Immature natural killer cell (primary cell): ENCODE measurements around the gene HES3. TPM values are rescaled to one million over a fixed set of nuclear protein-coding genes. Genes with fewer than 3 reads are reported as not detected.

ENCODE experiments used
- DNase-seq, 3 donors: peaks; one replicate each; pipeline ENCODE4 v3.0.0; 2022; ENCODE audit warnings: mixed read lengths in 1 of 3
- H3K27ac Mint-ChIP-seq, 6 donors: one replicate each; pipeline ENCODE4 v1.8.0; 2020; ENCODE audit warnings: mixed read lengths in 6 of 6, mild to moderate bottlenecking in 5 of 6, inconsistent platforms in 4 of 6, moderate library complexity in 3 of 6
- H3K27me3 Mint-ChIP-seq, 3 donors: one replicate each; pipeline ENCODE4 v1.8.0; 2020 to 2021; ENCODE audit warnings: low read depth in 3 of 3, mild to moderate bottlenecking in 3 of 3, mixed read lengths in 3 of 3, moderate library complexity in 3 of 3, inconsistent platforms in 1 of 3
- H3K36me3 Mint-ChIP-seq, 3 donors: one replicate each; pipeline ENCODE4 v1.8.0; 2020; ENCODE audit warnings: mixed read lengths in 3 of 3, inconsistent platforms in 2 of 3, mild to moderate bottlenecking in 2 of 3
- H3K4me1 Mint-ChIP-seq, 2 donors: one replicate each; pipeline ENCODE4 v1.8.0; 2020; ENCODE audit warnings: inconsistent platforms in 2 of 2, mild to moderate bottlenecking in 2 of 2, mixed read lengths in 2 of 2, moderate library complexity in 1 of 2
- H3K4me3 Mint-ChIP-seq, 5 donors: one replicate each; pipeline ENCODE4 v1.8.0; 2020; ENCODE audit warnings: mild to moderate bottlenecking in 5 of 5, mixed read lengths in 5 of 5, inconsistent platforms in 3 of 5, moderate library complexity in 3 of 5
- H3K9me3 Mint-ChIP-seq, 6 donors: one replicate each; pipeline ENCODE4 v1.8.0; 2020; ENCODE audit warnings: mild to moderate bottlenecking in 6 of 6, mixed read lengths in 6 of 6, inconsistent platforms in 4 of 6, moderate library complexity in 3 of 6
- polyA plus RNA-seq, 3 donors: library from polyadenylated mRNA; unstranded; fragments of 300-500 nt; fragmentation: Illumina TruSeq; gene quantifications; one replicate each; pipeline ENCODE4 v1.2.3, GENCODE V29; 2021

HES3 gene
- polyA plus RNA-seq, 3 donors from 2014 or later, result not detected

GRCh38 chr1:6279066-6279465 is 35.1 kb downstream of the HES3 start:
- no peak for DNase-seq
- H3K9me3 Mint-ChIP-seq, result no peaks in the 10 kb centered on the region
- no peak overlapping the region for H3K4me3 Mint-ChIP-seq
- H3K4me1 Mint-ChIP-seq, result no peaks in the 10 kb centered on the region
- H3K27me3 Mint-ChIP-seq, result peaks cover 0 to 3% (median 0%) of the 10 kb centered on the region in 3 donors
- H3K36me3 Mint-ChIP-seq, result peaks cover 0 to 10% (median 0%) of the 10 kb centered on the region in 3 donors
- peak overlapping the region in 2 of 6 donors; percentile 57 to 68 for H3K27ac Mint-ChIP-seq

- H3K27ac Mint-ChIP-seq, result no peak overlapping the region
- H3K4me3 Mint-ChIP-seq, result no peak overlapping the region
- no peak for DNase-seq
- no peaks in the 10 kb centered on the region for H3K9me3 Mint-ChIP-seq
- H3K4me1 Mint-ChIP-seq, result no peaks in the 10 kb centered on the region
- H3K27me3 Mint-ChIP-seq, result peaks cover 0 to 3% (median 0%) of the 10 kb centered on the region in 3 donors
- H3K36me3 Mint-ChIP-seq, result peaks cover 0 to 10% (median 0%) of the 10 kb centered on the region in 3 donors
Measured at GRCh38 chr1:6279613-6280383, 35.8 kb downstream of the HES3 start.

DNA sequence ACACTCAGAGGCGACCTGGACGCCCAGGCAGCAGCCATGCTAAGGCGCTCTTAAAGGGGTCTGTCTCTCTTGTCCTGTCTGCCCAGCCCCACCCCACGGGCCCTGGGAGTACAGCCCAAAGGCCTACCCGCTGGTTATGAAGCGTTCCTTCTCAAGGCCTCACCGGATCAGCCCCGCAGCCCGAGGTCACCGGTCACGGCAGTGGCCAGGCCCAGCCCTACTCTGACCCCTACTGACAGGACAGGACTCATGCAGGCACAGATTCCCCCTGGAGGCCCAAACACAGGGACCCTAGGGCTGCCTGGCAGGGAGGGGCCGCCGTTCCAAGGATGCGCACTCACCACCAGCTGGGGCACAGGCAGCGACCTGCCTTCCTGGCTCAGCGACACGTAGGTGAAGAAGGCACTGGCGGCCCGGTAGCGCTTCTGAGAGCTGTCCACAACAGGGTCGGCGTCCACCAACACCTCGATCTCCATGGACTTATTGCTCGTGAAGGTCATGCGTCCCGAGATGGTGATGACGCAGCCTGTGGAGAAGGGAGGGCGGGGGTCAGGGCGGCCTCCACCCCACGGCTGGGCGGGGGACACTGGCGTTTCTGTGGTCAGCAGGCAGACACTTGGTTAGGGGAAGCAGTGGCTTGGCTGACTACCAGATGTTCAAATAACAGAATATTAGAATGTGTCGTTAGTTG is 36.9 kb downstream of the HES3 start:
- Mint-ChIP-seq H3K9me3 (no peaks in the 10 kb centered on the region), H3K4me1 (no peaks in the 10 kb centered on the region), H3K27me3 (peaks cover 0 to 3% (median 0%) of the 10 kb centered on the region in 3 donors), H3K27ac (no peak overlapping the region), H3K4me3 (no peak overlapping the region), H3K36me3 (peaks cover 0 to 10% (median 0%) of the 10 kb centered on the region in 3 donors)
- no peak for DNase-seq

GRCh38 chr1:6281511-6282402 is 37.8 kb downstream of the HES3 start:
- Mint-ChIP-seq H3K9me3 (no peaks in the 10 kb centered on the region), H3K27me3 (peaks cover 0 to 3% (median 0%) of the 10 kb centered on the region in 3 donors), H3K4me3 (no peak overlapping the region), H3K36me3 (peaks cover 0 to 10% (median 0%) of the 10 kb centered on the region in 3 donors), H3K27ac (peak overlapping the region in 2 of 6 donors; percentile 56 to 61), H3K4me1 (no peaks in the 10 kb centered on the region)
- DNase-seq, result no peak

DNA sequence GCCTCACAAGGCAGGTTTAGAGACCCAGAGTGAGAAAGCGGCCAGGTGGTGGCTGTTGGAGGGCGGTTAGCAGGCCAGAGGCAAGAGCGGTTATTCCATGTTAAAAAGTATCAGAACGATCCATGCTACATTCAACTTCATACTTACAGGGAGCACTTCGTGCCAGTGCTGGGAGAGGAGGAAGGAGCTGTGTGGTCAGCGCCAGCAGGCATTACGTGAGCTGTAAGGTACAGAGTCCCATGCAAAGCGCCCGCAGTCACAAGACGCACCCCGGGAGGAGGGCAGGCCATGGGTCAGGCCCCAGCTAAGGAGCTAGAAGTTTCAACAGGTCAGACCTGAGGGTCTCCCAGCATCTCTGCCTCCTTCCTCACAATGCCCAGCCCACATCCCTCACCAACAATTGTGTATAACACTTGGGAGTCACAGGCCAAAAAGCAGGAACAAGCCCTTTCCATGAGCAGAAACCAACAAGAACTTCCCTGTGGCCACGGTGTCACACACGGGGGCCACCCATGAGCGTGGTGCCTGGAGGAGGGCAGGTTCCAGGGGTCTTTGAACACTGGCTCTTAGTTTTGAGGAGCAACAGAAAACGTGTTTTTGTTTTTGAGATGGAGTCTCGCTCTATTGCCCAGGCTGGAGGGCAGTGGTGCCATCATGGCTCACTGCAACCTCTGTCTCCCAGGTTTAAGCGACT is 38.7 kb downstream of the HES3 start:
- Mint-ChIP-seq H3K4me1 (peaks cover under 1 to 4% of the 10 kb centered on the region in 2 donors), H3K36me3 (peaks cover 0 to 7% (median 0%) of the 10 kb centered on the region in 3 donors), H3K27ac (peak overlapping the region in 1 of 6 donors; percentile 40), H3K27me3 (peaks cover 0 to 3% (median 0%) of the 10 kb centered on the region in 3 donors), H3K4me3 (no peak overlapping the region), H3K9me3 (no peaks in the 10 kb centered on the region)
- no peak for DNase-seq

GRCh38 chr1:6285336-6285735 is 41.4 kb downstream of the HES3 start:
- no peaks in the 10 kb centered on the region for H3K9me3 Mint-ChIP-seq
- no peak overlapping the region for H3K4me3 Mint-ChIP-seq
- no peak overlapping the region for H3K27ac Mint-ChIP-seq
- peaks cover 23% of the 10 kb centered on the region in 2 donors for H3K4me1 Mint-ChIP-seq
- H3K27me3 Mint-ChIP-seq, result no peaks in the 10 kb centered on the region
- no peak for DNase-seq
- H3K36me3 Mint-ChIP-seq, result no peaks in the 10 kb centered on the region

GRCh38 chr1:6286266-6286665 is 42.3 kb downstream of the HES3 start:
- DNase-seq, result no peak
- Mint-ChIP-seq H3K36me3 (no peaks in the 10 kb centered on the region), H3K27ac (no peak overlapping the region), H3K9me3 (no peaks in the 10 kb centered on the region), H3K4me1 (peaks cover 29 to 31% of the 10 kb centered on the region in 2 donors), H3K4me3 (no peak overlapping the region), H3K27me3 (peaks cover 0 to 1% (median 0%) of the 10 kb centered on the region in 3 donors)

DNA sequence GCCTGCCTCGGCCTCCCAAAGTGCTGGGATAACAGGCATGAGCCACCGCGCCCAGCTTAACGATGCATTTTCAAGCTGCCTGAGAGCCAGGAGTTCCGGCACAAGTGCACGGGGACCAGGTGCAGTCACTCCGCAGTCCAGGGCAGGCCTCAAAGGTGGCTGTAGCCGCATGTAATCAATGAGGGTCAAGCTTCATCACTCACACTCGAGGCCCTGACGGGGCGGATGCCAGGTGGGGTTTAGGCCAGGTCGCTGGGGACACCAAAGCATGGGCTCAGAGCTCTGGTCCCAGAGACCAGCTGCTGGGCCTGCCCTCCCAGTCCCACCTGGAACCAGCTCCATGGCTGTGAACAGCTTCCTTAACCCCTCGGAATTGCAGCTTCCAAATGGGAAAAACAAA is 43.0 kb downstream of the HES3 start:
- Mint-ChIP-seq H3K4me1 (peaks cover 36 to 38% of the 10 kb centered on the region in 2 donors), H3K27ac (peak overlapping the region in 2 of 6 donors; percentile 35 to 55), H3K9me3 (no peaks in the 10 kb centered on the region), H3K4me3 (no peak overlapping the region), H3K36me3 (no peaks in the 10 kb centered on the region), H3K27me3 (peaks cover 0 to 1% (median 0%) of the 10 kb centered on the region in 3 donors)
- no peak for DNase-seq

DNA sequence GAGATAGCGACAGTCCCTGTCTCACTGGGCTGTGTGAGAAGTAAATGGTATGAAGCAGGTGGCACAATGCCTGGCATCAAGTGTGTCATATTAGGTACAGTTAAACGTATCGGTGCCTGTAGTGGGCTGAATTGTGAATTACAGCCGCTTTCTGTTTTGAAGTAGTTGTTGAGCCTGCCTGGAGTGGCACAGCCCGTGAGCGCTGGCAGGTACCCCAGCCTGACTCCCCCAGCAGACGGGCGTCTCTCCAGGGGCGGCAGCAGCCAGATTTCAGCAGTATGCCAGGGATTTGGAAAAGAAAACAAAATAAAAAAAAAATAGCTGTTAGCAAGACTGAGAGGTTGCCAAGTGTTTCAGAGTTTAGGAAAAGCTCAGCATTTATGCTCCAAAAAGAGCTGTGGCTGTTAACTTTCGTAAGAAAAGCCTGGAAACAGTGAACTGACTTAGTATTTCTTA is 43.5 kb downstream of the HES3 start:
- H3K36me3 Mint-ChIP-seq, result no peaks in the 10 kb centered on the region
- no peak for DNase-seq
- peak overlapping the region in 3 of 6 donors; percentile 55 to 89 (median 78) for H3K27ac Mint-ChIP-seq
- no peak overlapping the region for H3K4me3 Mint-ChIP-seq
- peaks cover 0 to 1% (median 0%) of the 10 kb centered on the region in 3 donors for H3K27me3 Mint-ChIP-seq
- H3K9me3 Mint-ChIP-seq, result no peaks in the 10 kb centered on the region
- H3K4me1 Mint-ChIP-seq, result peaks cover 38 to 42% of the 10 kb centered on the region in 2 donors

GRCh38 chr1:6288026-6288425 is 44.0 kb downstream of the HES3 start:
- Mint-ChIP-seq H3K36me3 (no peaks in the 10 kb centered on the region), H3K27ac (peak overlapping the region; percentile 72 to 89 (median 86)), H3K4me3 (peak overlapping the region in 2 of 5 donors; percentile 21 to 57), H3K9me3 (no peaks in the 10 kb centered on the region), H3K4me1 (peaks cover 39 to 43% of the 10 kb centered on the region in 2 donors), H3K27me3 (peaks cover 0 to 1% (median 0%) of the 10 kb centered on the region in 3 donors)
- no peak for DNase-seq

GRCh38 chr1:6288665-6289064 is 44.7 kb downstream of the HES3 start:
- Mint-ChIP-seq H3K36me3 (no peaks in the 10 kb centered on the region), H3K9me3 (no peaks in the 10 kb centered on the region), H3K4me3 (peak overlapping the region; percentile 5 to 57 (median 40)), H3K27me3 (peaks cover 0 to 2% (median 1%) of the 10 kb centered on the region in 3 donors), H3K27ac (peak overlapping the region; percentile 72 to 89 (median 86)), H3K4me1 (peaks cover 46 to 50% of the 10 kb centered on the region in 2 donors)
- DNase-seq, result peak; percentile 26 to 34 (median 28)

- H3K36me3 Mint-ChIP-seq, result no peaks in the 10 kb centered on the region
- peaks cover 72 to 76% of the 10 kb centered on the region in 2 donors for H3K4me1 Mint-ChIP-seq
- peak overlapping the region; percentile 78 to 94 (median 88) for H3K27ac Mint-ChIP-seq
- no peak for DNase-seq
- no peaks in the 10 kb centered on the region for H3K9me3 Mint-ChIP-seq
- peaks cover 2 to 11% (median 11%) of the 10 kb centered on the region in 3 donors for H3K27me3 Mint-ChIP-seq
- peak overlapping the region in 3 of 5 donors; percentile 26 to 29 (median 27) for H3K4me3 Mint-ChIP-seq
Measured at GRCh38 chr1:6292102-6292501, 48.1 kb downstream of the HES3 start.
